ENCODE measurements around the gene MIB2. TPM values are rescaled to one million over a fixed set of nuclear protein-coding genes. Genes with fewer than 3 reads are reported as not detected.
"Not testable (repeated sequence)": the region's sequence is repeated elsewhere in the genome, so short reads cannot be mapped to it uniquely, and the experiment has no call there.

Gene MIB2
- polyA plus RNA-seq, 3 donors from 2014 or later, result 44.0 to 89.0 (median 86.7) TPM

DNA sequence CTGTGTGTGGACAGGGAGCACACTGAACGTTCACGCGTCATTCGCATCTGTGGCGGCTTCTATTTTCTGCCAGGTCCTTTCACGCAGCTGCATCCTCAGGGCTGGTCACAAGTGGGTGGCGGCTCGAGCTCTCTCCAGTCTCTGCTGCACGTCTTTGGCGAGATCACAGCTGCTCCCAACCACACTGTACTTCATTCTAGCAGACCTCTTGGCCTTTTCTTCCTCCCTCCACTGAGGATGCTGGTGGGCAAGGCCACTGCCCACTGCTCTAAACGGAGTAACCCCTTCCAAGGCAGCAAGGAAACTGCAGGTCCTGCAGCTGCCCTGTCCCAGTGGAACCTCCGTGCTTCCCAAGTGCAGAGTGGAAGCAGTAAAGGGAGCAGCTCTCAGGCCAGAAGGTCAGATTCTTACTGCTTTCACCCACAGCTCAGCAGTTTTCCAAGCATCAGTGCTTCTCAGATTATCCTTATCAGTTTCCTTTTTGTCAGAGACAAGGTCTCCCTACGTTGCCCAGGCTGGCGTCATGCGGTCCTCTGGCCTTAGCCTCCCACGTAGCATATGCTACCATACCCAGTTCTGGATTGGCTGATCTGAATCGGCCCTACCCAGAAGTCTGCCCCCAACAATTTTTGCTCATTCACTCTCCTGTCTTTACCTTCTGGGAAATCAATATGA lies 32.4 kb downstream of the MIB2 start:
- peak overlapping the region in 1 of 6 donors; percentile 56 for H3K27ac Mint-ChIP-seq
- H3K4me3 Mint-ChIP-seq; DNase-seq; H3K27me3 Mint-ChIP-seq (ENCODE audit: low read depth in 3 of 3); H3K4me1 Mint-ChIP-seq; H3K9me3 Mint-ChIP-seq: not testable (repeated sequence)
- H3K36me3 Mint-ChIP-seq, result peaks cover 16 to 44% (median 37%) of the 10 kb centered on the region in 3 donors

- Mint-ChIP-seq H3K36me3 (peaks cover 16 to 44% (median 36%) of the 10 kb centered on the region in 3 donors), H3K27ac (peak overlapping the region in 1 of 6 donors; percentile 39)
- H3K27me3 Mint-ChIP-seq (ENCODE audit: low read depth in 3 of 3); DNase-seq; H3K9me3 Mint-ChIP-seq; H3K4me3 Mint-ChIP-seq; H3K4me1 Mint-ChIP-seq: not testable (repeated sequence)
Observed at GRCh38 chr1:1648265-1648664, 33.0 kb downstream of the MIB2 start.

DNA sequence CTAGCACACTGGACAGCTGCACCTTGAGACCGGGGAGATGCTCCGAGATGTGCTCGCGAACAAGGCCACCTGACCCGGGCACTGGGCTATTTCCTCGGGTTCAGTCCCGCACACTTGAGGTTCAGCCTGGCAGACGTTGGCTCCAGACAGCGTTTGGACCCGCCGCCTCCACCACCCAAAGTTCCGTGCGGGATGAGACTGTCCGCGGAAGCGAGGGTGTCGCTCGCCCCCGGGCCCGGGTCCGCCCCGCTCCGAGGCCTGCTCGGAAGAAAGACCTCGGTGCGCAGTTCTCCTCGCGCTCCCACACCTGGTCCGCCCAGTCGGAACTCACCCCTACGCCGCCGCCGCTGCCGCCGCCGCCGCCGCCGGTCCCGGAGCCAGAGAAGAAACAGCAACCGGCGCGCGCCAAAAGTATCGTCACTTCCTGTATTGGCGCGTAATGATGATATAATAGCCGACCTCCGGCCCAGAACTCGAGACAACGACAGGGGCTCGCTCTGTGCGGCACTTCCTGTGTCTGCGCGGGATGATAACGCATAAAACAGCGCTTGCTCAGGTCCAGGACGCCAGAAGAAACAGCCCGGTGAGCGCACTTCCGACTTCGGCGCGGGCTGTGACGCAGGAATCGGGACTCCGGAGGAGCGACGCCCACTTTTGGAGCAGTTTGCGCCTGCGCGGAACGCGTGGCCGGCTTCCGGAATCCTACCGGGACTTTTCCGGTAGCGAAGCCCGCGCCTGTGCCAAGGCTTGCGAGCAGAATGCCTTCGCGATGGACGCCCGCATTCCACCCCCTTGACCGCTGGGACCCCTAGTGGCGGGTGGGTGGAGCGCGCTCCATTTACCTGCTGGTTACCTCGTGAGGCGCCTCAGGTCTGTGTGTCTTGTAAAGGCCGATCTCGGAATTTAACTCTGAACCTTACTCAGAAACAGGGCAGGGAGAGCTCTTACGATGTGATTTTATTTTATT lies 43.6 kb downstream of the MIB2 start, which contains the start of gene CDK11B:
Gene CDK11B (minus strand): TSS at position 422 of the 967 bp plus-strand sequence. CDS start 1,519 bp downstream, outside the sequence.
- peak within 1 kb of the TSS; percentile 91 to 97 (median 95) for H3K4me3 Mint-ChIP-seq
- H3K27ac Mint-ChIP-seq, result peak within 1 kb of the TSS; percentile 96 to 100 (median 98)
- not testable (repeated sequence) for H3K36me3 Mint-ChIP-seq

DNA sequence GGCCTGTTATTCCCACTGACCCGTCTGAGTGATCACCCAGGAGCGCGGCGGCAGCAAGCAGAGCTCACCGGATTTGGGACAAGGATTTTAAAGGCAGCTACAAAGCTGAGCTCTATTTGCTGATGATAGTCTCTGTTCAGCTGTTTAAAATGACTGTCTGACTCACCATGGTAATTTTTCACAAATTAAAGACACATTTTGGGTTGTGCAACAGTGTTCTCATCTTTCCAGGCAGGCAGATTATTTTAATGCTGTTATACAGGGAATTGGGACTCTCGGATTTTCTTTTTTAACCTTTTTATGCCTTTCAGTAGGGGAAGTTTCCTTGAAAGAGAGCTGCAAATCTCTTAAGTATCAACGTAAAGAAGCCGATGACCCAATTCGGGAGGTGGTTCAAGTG lies 47.1 kb downstream of the MIB2 start:
- H3K27ac Mint-ChIP-seq; H3K27me3 Mint-ChIP-seq (ENCODE audit: low read depth in 3 of 3); H3K9me3 Mint-ChIP-seq; H3K4me3 Mint-ChIP-seq; H3K4me1 Mint-ChIP-seq; H3K36me3 Mint-ChIP-seq; DNase-seq: not testable (repeated sequence)

More for the DNA sequence above, 43.6 kb downstream of the MIB2 start, which contains the start of gene CDK11B:
- not testable (repeated sequence) for H3K27me3 Mint-ChIP-seq (ENCODE audit: low read depth in 3 of 3); H3K4me1 Mint-ChIP-seq; H3K9me3 Mint-ChIP-seq
- peak; percentile 97 to 98 (median 98) for DNase-seq

- H3K4me3 Mint-ChIP-seq, result not testable (repeated sequence)
Observed at GRCh38 chr1:1662830-1663560, 47.7 kb downstream of the MIB2 start.

GRCh38 chr1:1664318-1664717 lies 49.0 kb downstream of the MIB2 start:
- not testable (repeated sequence) for H3K27me3 Mint-ChIP-seq (ENCODE audit: low read depth in 3 of 3); H3K4me1 Mint-ChIP-seq; H3K4me3 Mint-ChIP-seq; H3K27ac Mint-ChIP-seq; H3K9me3 Mint-ChIP-seq; DNase-seq; H3K36me3 Mint-ChIP-seq

More at GRCh38 chr1:1662830-1663560, 47.7 kb downstream of the MIB2 start:
- not testable (repeated sequence) for DNase-seq; H3K36me3 Mint-ChIP-seq; H3K27me3 Mint-ChIP-seq (ENCODE audit: low read depth in 3 of 3); H3K9me3 Mint-ChIP-seq; H3K4me1 Mint-ChIP-seq
- peak overlapping the region in 1 of 6 donors; percentile 58 for H3K27ac Mint-ChIP-seq

DNA sequence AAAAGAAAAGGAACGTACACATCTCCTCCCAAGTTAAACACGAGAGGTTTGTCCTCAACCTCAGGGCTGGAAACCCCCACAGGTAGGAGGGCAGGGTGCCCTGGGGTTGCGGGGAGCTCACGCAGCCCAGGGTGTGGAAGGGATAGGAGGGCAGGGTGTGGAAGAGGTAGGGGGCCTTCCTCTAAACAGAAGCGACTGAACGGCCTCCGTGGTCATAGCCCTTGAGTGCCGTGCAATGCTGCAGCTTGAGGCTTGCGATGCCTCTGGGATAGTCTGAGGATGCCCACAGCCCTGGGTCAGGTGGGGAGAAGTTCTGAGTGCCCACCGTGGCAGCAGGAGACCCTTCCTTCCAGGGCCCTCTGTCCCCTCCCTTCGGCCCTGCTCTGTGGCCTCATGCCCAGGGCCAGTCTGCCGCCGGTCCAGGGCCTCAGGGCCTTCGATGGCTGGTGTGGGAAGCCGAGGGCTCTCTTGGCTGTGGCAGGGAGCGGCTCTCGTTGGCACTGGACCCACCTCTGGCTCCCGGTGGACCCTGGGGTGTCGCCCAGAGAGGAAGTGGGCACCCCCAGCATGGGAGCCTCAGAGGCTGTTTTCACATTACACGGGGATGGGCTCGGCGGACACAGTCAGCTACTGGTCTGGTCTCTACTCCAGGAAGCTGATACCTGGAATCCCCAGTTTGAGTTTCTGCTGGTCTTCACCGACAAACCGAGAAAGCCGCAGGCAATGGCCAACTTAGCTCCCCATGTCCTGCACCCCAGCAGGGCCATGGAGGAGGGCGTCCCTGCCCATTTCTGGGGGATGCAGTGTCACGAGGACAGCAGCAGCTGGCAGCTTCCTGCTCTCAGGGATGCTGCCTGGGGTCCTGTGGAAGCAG lies 49.9 kb downstream of the MIB2 start:
- no peak overlapping the region for H3K27ac Mint-ChIP-seq

GRCh38 chr1:1665815-1666251 lies 50.5 kb downstream of the MIB2 start:
- Mint-ChIP-seq H3K27me3 (ENCODE audit: low read depth in 3 of 3) (no peaks in the 10 kb centered on the region), H3K36me3 (peaks cover 3 to 4% (median 3%) of the 10 kb centered on the region in 3 donors), H3K27ac (no peak overlapping the region), H3K4me1 (peaks cover 0 to 2% of the 10 kb centered on the region in 2 donors), H3K9me3 (no peaks in the 10 kb centered on the region), H3K4me3 (no peak overlapping the region)
- peak; percentile 16 to 32 (median 20) for DNase-seq

More for the DNA sequence above, 49.9 kb downstream of the MIB2 start:
- Mint-ChIP-seq H3K36me3 (peaks cover 3 to 4% (median 3%) of the 10 kb centered on the region in 3 donors), H3K4me3 (no peak overlapping the region), H3K9me3 (no peaks in the 10 kb centered on the region), H3K4me1 (peaks cover 0 to 2% of the 10 kb centered on the region in 2 donors), H3K27me3 (ENCODE audit: low read depth in 3 of 3) (no peaks in the 10 kb centered on the region)
- no peak for DNase-seq

GRCh38 chr1:1666526-1666925 lies 51.2 kb downstream of the MIB2 start:
- Mint-ChIP-seq H3K36me3 (peaks cover 3 to 4% (median 3%) of the 10 kb centered on the region in 3 donors), H3K27me3 (ENCODE audit: low read depth in 3 of 3) (no peaks in the 10 kb centered on the region), H3K4me1 (peaks cover 0 to 2% of the 10 kb centered on the region in 2 donors), H3K9me3 (no peaks in the 10 kb centered on the region), H3K4me3 (no peak overlapping the region), H3K27ac (no peak overlapping the region)
- no peak for DNase-seq

DNA sequence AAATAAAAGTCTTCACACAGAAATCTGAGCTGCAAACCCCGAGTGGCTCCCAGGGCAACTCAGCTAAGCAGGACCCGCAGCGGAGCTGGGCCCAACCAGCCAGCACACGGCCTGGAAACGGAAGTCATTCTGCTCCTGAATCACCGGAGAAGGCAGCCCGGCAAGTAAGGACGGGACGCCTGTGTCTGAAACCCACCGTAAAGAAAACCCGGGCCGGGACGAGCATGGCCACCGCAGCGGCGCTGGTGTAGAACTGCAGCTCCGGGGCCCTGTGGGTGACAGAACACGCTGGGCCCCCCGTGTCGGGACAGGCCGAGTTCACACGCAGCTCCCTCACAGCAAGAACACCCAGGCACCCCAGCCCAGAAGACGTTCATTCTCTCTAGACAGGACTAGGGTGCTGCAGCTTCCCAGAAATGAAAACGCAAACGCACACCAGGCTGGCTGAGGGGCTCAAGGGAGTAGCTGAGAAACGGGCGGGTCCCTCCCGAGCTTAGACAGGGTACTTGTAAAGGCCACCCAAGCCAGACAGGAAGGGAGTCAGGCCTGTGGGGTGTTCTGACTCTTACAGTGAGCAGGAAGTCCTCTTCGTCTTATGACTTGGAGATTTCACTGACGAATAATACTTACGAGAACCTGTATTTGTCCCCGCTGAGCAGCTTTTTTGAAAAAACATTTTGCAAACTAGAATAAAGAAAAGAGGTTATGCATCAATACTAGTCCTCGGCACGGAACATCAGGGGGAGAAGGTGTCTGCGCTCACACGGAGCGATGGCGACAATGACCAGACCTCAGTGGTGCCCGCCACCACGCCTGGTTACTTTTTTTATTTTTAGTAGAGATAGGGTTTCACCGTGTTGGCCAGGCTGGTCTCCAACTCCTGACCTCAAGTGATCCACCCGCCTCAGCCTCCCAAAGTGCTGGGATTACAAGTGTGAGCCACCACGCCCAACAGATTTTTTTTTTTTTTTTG lies 54.5 kb downstream of the MIB2 start:
- Mint-ChIP-seq H3K4me3 (no peak overlapping the region), H3K27me3 (ENCODE audit: low read depth in 3 of 3) (peaks cover 0 to 2% (median 0%) of the 10 kb centered on the region in 3 donors), H3K27ac (peak overlapping the region in 2 of 6 donors; percentile 4 to 35), H3K36me3 (peaks cover 3 to 4% (median 3%) of the 10 kb centered on the region in 3 donors), H3K4me1 (peaks cover 0 to 4% of the 10 kb centered on the region in 2 donors), H3K9me3 (no peaks in the 10 kb centered on the region)
- DNase-seq, result no peak

DNA sequence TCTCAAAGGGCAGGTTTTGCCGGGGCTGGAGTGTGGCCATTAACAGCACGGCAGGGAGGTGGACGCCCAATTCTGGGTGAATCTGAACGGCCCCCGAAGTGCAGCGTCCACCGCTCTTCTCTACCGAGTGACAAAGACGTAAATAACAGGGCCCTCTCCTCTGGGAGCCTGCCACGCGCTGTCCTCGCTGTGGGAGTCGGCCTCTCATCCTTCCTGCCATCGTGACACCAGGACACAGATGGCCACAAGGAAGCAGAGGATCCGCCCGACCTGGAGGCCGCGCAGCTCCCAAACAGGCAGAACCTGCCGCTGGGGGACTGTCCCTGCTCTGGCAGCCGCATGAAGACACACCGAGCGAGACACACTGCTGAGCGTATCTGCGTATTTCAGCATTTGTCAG lies 55.6 kb downstream of the MIB2 start:
- H3K4me1 Mint-ChIP-seq, result peaks cover 0 to 4% of the 10 kb centered on the region in 2 donors
- peaks cover 0 to 2% (median 0%) of the 10 kb centered on the region in 3 donors for H3K27me3 Mint-ChIP-seq (ENCODE audit: low read depth in 3 of 3)
- H3K9me3 Mint-ChIP-seq, result no peaks in the 10 kb centered on the region
- H3K4me3 Mint-ChIP-seq, result no peak overlapping the region
- no peak overlapping the region for H3K27ac Mint-ChIP-seq
- no peak for DNase-seq
- peaks cover 3 to 4% (median 3%) of the 10 kb centered on the region in 3 donors for H3K36me3 Mint-ChIP-seq

Measured in immature natural killer cell (primary cell).